Measurements from ENCODE around the gene NR2F1.
A peak's percentile ranks its signal among the peaks of the same experiment; 100 is the strongest.

NR2F1 gene

GRCh38 chr5:93577854-93578812 is 4.9 kb upstream of the NR2F1 start:
- FAIRE-seq (no peak), DNase-seq (ENCODE audit: insufficient read length, low spot score) (no peak)
- TF ChIP-seq POU2F2 (IDR thresholded peaks at IDR 0.05; ENCODE audit: low read depth, low read length) = no peak
- no peak for TF ChIP-seq POLR2AphosphoS5 (IDR thresholded peaks at IDR 0.05; ENCODE audit: low read depth, low read length)
- no peak for TF ChIP-seq TAF1 (IDR thresholded peaks at IDR 0.05; ENCODE audit: low read depth, low read length)
- TF ChIP-seq PAX5 (IDR thresholded peaks at IDR 0.05; ENCODE audit: insufficient read depth, low read length, severe bottlenecking) = no peak
- no peak for TF ChIP-seq SPI1 (IDR thresholded peaks at IDR 0.05; ENCODE audit: low read depth, low read length)
- TF ChIP-seq POLR2A (IDR thresholded peaks at IDR 0.05; ENCODE audit: low read depth, low read length) = no peak

GRCh38 chr5:93578813-93579691 is 4.0 kb upstream of the NR2F1 start:
- DNase-seq (ENCODE audit: insufficient read length, low spot score) = no peak
- no peak for TF ChIP-seq POLR2AphosphoS5 (IDR thresholded peaks at IDR 0.05; ENCODE audit: low read depth, low read length)
- TF ChIP-seq SPI1 (IDR thresholded peaks at IDR 0.05; ENCODE audit: low read depth, low read length) = no peak
- TF ChIP-seq TAF1 (IDR thresholded peaks at IDR 0.05; ENCODE audit: low read depth, low read length) = no peak
- TF ChIP-seq POLR2A (IDR thresholded peaks at IDR 0.05; ENCODE audit: low read depth, low read length) = no peak
- TF ChIP-seq POU2F2 (IDR thresholded peaks at IDR 0.05; ENCODE audit: low read depth, low read length) = no peak
- TF ChIP-seq PAX5 (IDR thresholded peaks at IDR 0.05; ENCODE audit: insufficient read depth, low read length, severe bottlenecking) = no peak
- no peak for FAIRE-seq

- TF ChIP-seq POLR2A (IDR thresholded peaks at IDR 0.05; ENCODE audit: low read depth, low read length) (no peak), TAF1 (IDR thresholded peaks at IDR 0.05; ENCODE audit: low read depth, low read length) (no peak), POU2F2 (IDR thresholded peaks at IDR 0.05; ENCODE audit: low read depth, low read length) (no peak), SPI1 (IDR thresholded peaks at IDR 0.05; ENCODE audit: low read depth, low read length) (no peak), PAX5 (IDR thresholded peaks at IDR 0.05; ENCODE audit: insufficient read depth, low read length, severe bottlenecking) (no peak), POLR2AphosphoS5 (IDR thresholded peaks at IDR 0.05; ENCODE audit: low read depth, low read length) (no peak)
- DNase-seq (ENCODE audit: insufficient read length, low spot score) (no peak), FAIRE-seq (no peak)
Measured at GRCh38 chr5:93579692-93580062, 3.3 kb upstream of the NR2F1 start.

GRCh38 chr5:93580063-93580926 is 2.7 kb upstream of the NR2F1 start:
- peak; percentile 28 for FAIRE-seq
- no peak for TF ChIP-seq POU2F2 (IDR thresholded peaks at IDR 0.05; ENCODE audit: low read depth, low read length)
- no peak for TF ChIP-seq SPI1 (IDR thresholded peaks at IDR 0.05; ENCODE audit: low read depth, low read length)
- no peak for TF ChIP-seq TAF1 (IDR thresholded peaks at IDR 0.05; ENCODE audit: low read depth, low read length)
- no peak for TF ChIP-seq POLR2AphosphoS5 (IDR thresholded peaks at IDR 0.05; ENCODE audit: low read depth, low read length)
- TF ChIP-seq PAX5 (IDR thresholded peaks at IDR 0.05; ENCODE audit: insufficient read depth, low read length, severe bottlenecking) = no peak
- no peak for TF ChIP-seq POLR2A (IDR thresholded peaks at IDR 0.05; ENCODE audit: low read depth, low read length)
- DNase-seq (ENCODE audit: insufficient read length, low spot score) = no peak

- TF ChIP-seq POLR2AphosphoS5 (IDR thresholded peaks at IDR 0.05; ENCODE audit: low read depth, low read length) (no peak), POU2F2 (IDR thresholded peaks at IDR 0.05; ENCODE audit: low read depth, low read length) (no peak), POLR2A (IDR thresholded peaks at IDR 0.05; ENCODE audit: low read depth, low read length) (no peak), PAX5 (IDR thresholded peaks at IDR 0.05; ENCODE audit: insufficient read depth, low read length, severe bottlenecking) (no peak), TAF1 (IDR thresholded peaks at IDR 0.05; ENCODE audit: low read depth, low read length) (no peak), SPI1 (IDR thresholded peaks at IDR 0.05; ENCODE audit: low read depth, low read length) (no peak)
- DNase-seq (ENCODE audit: insufficient read length, low spot score) = no peak
- FAIRE-seq = no peak
Measured at GRCh38 chr5:93580927-93581445, 2.0 kb upstream of the NR2F1 start, which contains the start of gene NR2F1-AS1. TSS of gene NR2F1-AS1 (minus strand) at chr5:93581219.

GRCh38 chr5:93582167-93582462 is 907 bp upstream of the NR2F1 start:
- DNase-seq (ENCODE audit: insufficient read length, low spot score) = no peak
- no peak for FAIRE-seq
- TF ChIP-seq POLR2A (IDR thresholded peaks at IDR 0.05; ENCODE audit: low read depth, low read length) (no peak), POU2F2 (IDR thresholded peaks at IDR 0.05; ENCODE audit: low read depth, low read length) (no peak), POLR2AphosphoS5 (IDR thresholded peaks at IDR 0.05; ENCODE audit: low read depth, low read length) (no peak), SPI1 (IDR thresholded peaks at IDR 0.05; ENCODE audit: low read depth, low read length) (no peak), PAX5 (IDR thresholded peaks at IDR 0.05; ENCODE audit: insufficient read depth, low read length, severe bottlenecking) (no peak), TAF1 (IDR thresholded peaks at IDR 0.05; ENCODE audit: low read depth, low read length) (no peak)

GRCh38 chr5:93583439-93583767 is 381 bp downstream of the NR2F1 start:
- FAIRE-seq (no peak), DNase-seq (ENCODE audit: insufficient read length, low spot score) (no peak)
- no peak for TF ChIP-seq POLR2A (IDR thresholded peaks at IDR 0.05; ENCODE audit: low read depth, low read length)
- TF ChIP-seq POLR2AphosphoS5 (IDR thresholded peaks at IDR 0.05; ENCODE audit: low read depth, low read length) = no peak
- no peak for TF ChIP-seq TAF1 (IDR thresholded peaks at IDR 0.05; ENCODE audit: low read depth, low read length)
- TF ChIP-seq SPI1 (IDR thresholded peaks at IDR 0.05; ENCODE audit: low read depth, low read length) = no peak
- TF ChIP-seq PAX5 (IDR thresholded peaks at IDR 0.05; ENCODE audit: insufficient read depth, low read length, severe bottlenecking) = no peak
- no peak for TF ChIP-seq POU2F2 (IDR thresholded peaks at IDR 0.05; ENCODE audit: low read depth, low read length)
